ENCODE measurements around the gene POFUT2.

POFUT2 gene

DNA sequence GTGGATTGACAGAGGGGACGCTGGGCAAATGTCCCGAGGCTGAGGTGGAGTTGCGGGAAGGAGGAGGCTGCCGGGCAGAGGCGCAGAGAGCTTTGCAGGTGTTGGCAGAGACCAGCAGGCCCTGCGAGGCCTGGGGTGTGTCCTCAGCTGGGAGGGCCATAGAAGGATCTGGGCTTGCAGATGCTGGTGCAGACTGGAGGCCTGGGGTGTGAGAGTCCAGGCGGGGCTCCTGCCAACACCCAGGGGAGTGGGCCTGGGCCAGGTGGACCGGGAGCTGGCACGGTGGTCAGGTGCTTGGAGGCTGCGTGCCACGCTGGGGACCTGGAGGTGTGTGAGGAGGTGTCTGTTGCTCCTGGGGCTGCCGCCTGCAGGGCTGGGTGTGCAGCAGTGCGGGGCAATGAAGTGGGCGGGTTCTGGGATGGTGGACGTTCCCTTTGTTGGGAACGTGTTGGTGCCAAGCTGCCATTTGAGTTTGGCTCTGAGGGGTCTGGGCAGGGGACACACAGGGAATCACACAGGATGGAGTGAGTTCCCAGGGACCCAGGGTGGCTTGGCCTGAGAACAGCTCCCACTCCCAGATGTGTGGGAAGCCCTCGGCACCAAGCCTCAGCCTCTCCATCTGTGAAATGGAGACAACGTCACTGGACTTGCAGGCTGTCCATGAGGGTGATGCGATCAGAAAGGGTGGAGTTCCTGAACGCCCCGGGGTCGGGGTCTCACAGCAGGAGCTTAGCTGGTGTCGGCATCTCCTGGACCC, 39.9 kb upstream of the POFUT2 start:
- DNase-seq = no peak
- H3K27ac ChIP-seq = no peak overlapping the region
- no peak overlapping the region for H3K4me3 ChIP-seq (ENCODE audit: low read depth, low read length)
- no peaks in the 10 kb centered on the region for H3K9me3 ChIP-seq (ENCODE audit: severe bottlenecking)
- TF ChIP-seq, protein P1, sequence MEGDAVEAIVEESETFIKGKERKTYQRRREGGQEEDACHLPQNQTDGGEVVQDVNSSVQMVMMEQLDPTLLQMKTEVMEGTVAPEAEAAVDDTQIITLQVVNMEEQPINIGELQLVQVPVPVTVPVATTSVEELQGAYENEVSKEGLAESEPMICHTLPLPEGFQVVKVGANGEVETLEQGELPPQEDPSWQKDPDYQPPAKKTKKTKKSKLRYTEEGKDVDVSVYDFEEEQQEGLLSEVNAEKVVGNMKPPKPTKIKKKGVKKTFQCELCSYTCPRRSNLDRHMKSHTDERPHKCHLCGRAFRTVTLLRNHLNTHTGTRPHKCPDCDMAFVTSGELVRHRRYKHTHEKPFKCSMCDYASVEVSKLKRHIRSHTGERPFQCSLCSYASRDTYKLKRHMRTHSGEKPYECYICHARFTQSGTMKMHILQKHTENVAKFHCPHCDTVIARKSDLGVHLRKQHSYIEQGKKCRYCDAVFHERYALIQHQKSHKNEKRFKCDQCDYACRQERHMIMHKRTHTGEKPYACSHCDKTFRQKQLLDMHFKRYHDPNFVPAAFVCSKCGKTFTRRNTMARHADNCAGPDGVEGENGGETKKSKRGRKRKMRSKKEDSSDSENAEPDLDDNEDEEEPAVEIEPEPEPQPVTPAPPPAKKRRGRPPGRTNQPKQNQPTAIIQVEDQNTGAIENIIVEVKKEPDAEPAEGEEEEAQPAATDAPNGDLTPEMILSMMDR (IDR thresholded peaks at IDR 0.05; ENCODE audit: low read depth, low read length) = no peak
- no peaks in the 10 kb centered on the region for H3K27me3 ChIP-seq (ENCODE audit: insufficient read depth, low read depth, severe bottlenecking)
- no peaks in the 10 kb centered on the region for H3K36me3 ChIP-seq

DNA sequence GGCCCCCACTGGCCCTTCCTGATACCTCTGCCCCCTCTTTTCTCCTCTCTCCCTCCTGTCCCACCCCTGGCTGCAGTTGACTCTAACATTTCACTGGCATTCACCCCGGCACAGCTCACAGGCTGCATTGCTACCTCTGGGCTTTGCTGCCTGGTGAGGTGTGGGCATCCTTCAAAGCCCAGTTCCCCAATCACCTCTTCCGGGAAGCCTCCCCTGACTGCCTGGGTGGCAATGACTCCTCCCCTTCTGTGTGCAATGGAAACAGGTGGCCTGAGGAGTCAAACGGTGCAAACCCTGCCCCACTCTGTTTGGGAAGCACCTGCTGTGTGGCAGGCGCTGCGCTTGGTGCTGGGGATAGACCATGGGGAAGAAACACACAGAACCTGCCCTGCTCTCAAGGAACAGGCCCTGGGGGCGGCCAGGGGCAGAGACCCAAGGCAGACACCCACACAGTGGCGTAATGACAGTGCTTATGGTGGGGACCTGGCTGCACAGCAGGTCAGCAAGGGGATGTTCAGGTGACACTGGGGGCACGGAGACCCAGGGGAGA, 39.3 kb upstream of the POFUT2 start:
- Histone ChIP-seq H3K9me3 (ENCODE audit: severe bottlenecking) (no peaks in the 10 kb centered on the region), H3K27me3 (ENCODE audit: insufficient read depth, low read depth, severe bottlenecking) (no peaks in the 10 kb centered on the region), H3K27ac (no peak overlapping the region), H3K4me3 (ENCODE audit: low read depth, low read length) (no peak overlapping the region), H3K36me3 (no peaks in the 10 kb centered on the region)
- DNase-seq = no peak
- TF ChIP-seq, protein P1 (IDR thresholded peaks at IDR 0.05; ENCODE audit: low read depth, low read length) = no peak

GRCh38 chr21:45326169-45326851, 38.6 kb upstream of the POFUT2 start:
- Histone ChIP-seq H3K27me3 (ENCODE audit: insufficient read depth, low read depth, severe bottlenecking) (no peaks in the 10 kb centered on the region), H3K9me3 (ENCODE audit: severe bottlenecking) (no peaks in the 10 kb centered on the region), H3K4me3 (ENCODE audit: low read depth, low read length) (no peak overlapping the region), H3K36me3 (no peaks in the 10 kb centered on the region), H3K27ac (no peak overlapping the region)
- no peak for DNase-seq
- TF ChIP-seq, protein P1 (IDR thresholded peaks at IDR 0.05; ENCODE audit: low read depth, low read length) = no peak

GRCh38 chr21:45325206-45326168, 37.8 kb upstream of the POFUT2 start:
- Histone ChIP-seq H3K9me3 (ENCODE audit: severe bottlenecking) (no peaks in the 10 kb centered on the region), H3K27me3 (ENCODE audit: insufficient read depth, low read depth, severe bottlenecking) (no peaks in the 10 kb centered on the region), H3K36me3 (no peaks in the 10 kb centered on the region), H3K27ac (no peak overlapping the region), H3K4me3 (ENCODE audit: low read depth, low read length) (no peak overlapping the region)
- TF ChIP-seq, protein P1 (IDR thresholded peaks at IDR 0.05; ENCODE audit: low read depth, low read length) = no peak
- DNase-seq = no peak

GRCh38 chr21:45324489-45325205, 37.0 kb upstream of the POFUT2 start:
- no peak overlapping the region for H3K27ac ChIP-seq
- TF ChIP-seq, protein P1 (IDR thresholded peaks at IDR 0.05; ENCODE audit: low read depth, low read length) = no peak
- H3K27me3 ChIP-seq (ENCODE audit: insufficient read depth, low read depth, severe bottlenecking) = no peaks in the 10 kb centered on the region

More at GRCh38 chr21:45324489-45325205, 37.0 kb upstream of the POFUT2 start:
- H3K9me3 ChIP-seq (ENCODE audit: severe bottlenecking) = no peaks in the 10 kb centered on the region
- DNase-seq = no peak
- no peak overlapping the region for H3K4me3 ChIP-seq (ENCODE audit: low read depth, low read length)
- H3K36me3 ChIP-seq = no peaks in the 10 kb centered on the region

Data from WERI-Rb-1 (cell line).